ENCODE results near the gene RTL10. TPM values are rescaled to one million over a fixed set of nuclear protein-coding genes. Genes with fewer than 3 reads are reported as not detected.

The RTL10 gene
- total and polyA plus RNA-seq, 2 of the 13 experiments (the other 11 are each of a cell fraction or from before 2014, with no cell fraction given), result 14.1 to 15.8 TPM

GRCh38 chr22:19880786-19881569 is 26.3 kb upstream of the RTL10 start (continued):
- TF ChIP-seq ZNF382 (CRISPR knock-in tag; IDR thresholded peaks at IDR 0.05; ENCODE audit: borderline replicate concordance) (no peak), ZNF598 (CRISPR knock-in tag; IDR thresholded peaks at IDR 0.05; ENCODE audit: borderline replicate concordance) (0 out of 2 replicates have a peak, but pooled peaks have one; percentile 3), KLF12 (CRISPR knock-in tag; IDR thresholded peaks at IDR 0.05; ENCODE audit: borderline replicate concordance) (peak; percentile 46; the same call in 1 of the 2 replicates), POLR2AphosphoS2 (IDR thresholded peaks at IDR 0.05; ENCODE audit: low read depth, low read length) (no peak), ARID4A (CRISPR knock-in tag; IDR thresholded peaks at IDR 0.05; ENCODE audit: borderline replicate concordance) (peak; percentile 61; the same call in 1 of the 2 replicates), CEBPB (IDR thresholded peaks at IDR 0.05; ENCODE audit: borderline replicate concordance, low read depth, low read length) (no peak), ZBTB42 (CRISPR knock-in tag; IDR thresholded peaks at IDR 0.05) (peak; percentile 98), ARNT2 (CRISPR knock-in tag; IDR thresholded peaks at IDR 0.05; ENCODE audit: low read depth) (0 out of 2 replicates have a peak, but pooled peaks have one; percentile 24), E2F1 (CRISPR knock-in tag; IDR thresholded peaks at IDR 0.05) (no peak), POLR2G (IDR thresholded peaks at IDR 0.05; ENCODE audit: low read depth, low read length) (no peak), ZNF570 (CRISPR knock-in tag; IDR thresholded peaks at IDR 0.05; ENCODE audit: borderline replicate concordance) (no peak), ZNF614 (CRISPR knock-in tag; IDR thresholded peaks at IDR 0.05; ENCODE audit: borderline replicate concordance) (peak; percentile 69; the same call in 1 of the 2 replicates), ZFP1 (CRISPR knock-in tag; IDR thresholded peaks at IDR 0.05) (peak; percentile 65; the same call in 1 of the 2 replicates), MXD4 (CRISPR knock-in tag; IDR thresholded peaks at IDR 0.05) (no peak), HNRNPL (IDR thresholded peaks at IDR 0.05; ENCODE audit: low read depth, low read length) (no peak), NR2F1 (CRISPR knock-in tag; IDR thresholded peaks at IDR 0.05) (0 out of 4 replicates have a peak, but pooled peaks of 1 of the 2 experiments have one; percentile 41), HMGXB4 (CRISPR knock-in tag; IDR thresholded peaks at IDR 0.05; ENCODE audit: borderline replicate concordance in 1 of 2, low read depth in 1 of 2) (no peak), MATR3 (CRISPR knock-in tag; IDR thresholded peaks at IDR 0.05) (no peak)

Measured in HepG2 (cell line).